ENCODE data around the gene TTC27.

TTC27 gene

GRCh38 chr2:32671885-32672533 lies 44.2 kb downstream of the TTC27 start:
- DNase-seq = no peak

GRCh38 chr2:32678825-32679224 lies 51.0 kb downstream of the TTC27 start:
- DNase-seq = no peak

- DNase-seq = no peak
These were observed 53.1 kb downstream of the TTC27 start for GRCh38 chr2:32680942-32681341.

GRCh38 chr2:32683520-32684086 lies 55.8 kb downstream of the TTC27 start:
- DNase-seq = no peak

GRCh38 chr2:32688541-32688940 lies 60.7 kb downstream of the TTC27 start:
- DNase-seq = no peak

- no peak for DNase-seq
These were observed 63.8 kb downstream of the TTC27 start for GRCh38 chr2:32691678-32692077.

- no peak for DNase-seq
These were observed 68.6 kb downstream of the TTC27 start for GRCh38 chr2:32696439-32696838.

GRCh38 chr2:32697156-32697555 lies 69.3 kb downstream of the TTC27 start:
- no peak for DNase-seq

GRCh38 chr2:32699151-32699550 lies 71.3 kb downstream of the TTC27 start:
- DNase-seq = no peak

- DNase-seq = no peak
These were observed 74.0 kb downstream of the TTC27 start for GRCh38 chr2:32701806-32702205.

- no peak for DNase-seq
These were observed 74.6 kb downstream of the TTC27 start for GRCh38 chr2:32702303-32703064.

GRCh38 chr2:32706815-32707579 lies 79.1 kb downstream of the TTC27 start:
- DNase-seq = no peak

GRCh38 chr2:32711219-32711618 lies 83.4 kb downstream of the TTC27 start:
- no peak for DNase-seq

- no peak for DNase-seq
These were observed 84.2 kb downstream of the TTC27 start for GRCh38 chr2:32711908-32712501.

- no peak for DNase-seq
These were observed 85.0 kb downstream of the TTC27 start for GRCh38 chr2:32712870-32713269.

- DNase-seq = no peak
These were observed 86.7 kb downstream of the TTC27 start for GRCh38 chr2:32714521-32714920.

- no peak for DNase-seq
These were observed 87.6 kb downstream of the TTC27 start for GRCh38 chr2:32715391-32715841.

- no peak for DNase-seq
These were observed 88.1 kb downstream of the TTC27 start for GRCh38 chr2:32715981-32716380.

- no peak for DNase-seq
These were observed 88.7 kb downstream of the TTC27 start for GRCh38 chr2:32716598-32716997.

GRCh38 chr2:32718752-32719151 lies 90.9 kb downstream of the TTC27 start:
- no peak for DNase-seq

- no peak for DNase-seq
These were observed 91.6 kb downstream of the TTC27 start for GRCh38 chr2:32719430-32719829.

- DNase-seq = no peak
These were observed 92.3 kb downstream of the TTC27 start for GRCh38 chr2:32719933-32720716.

All from right forelimb (tissue), 1 donor.